ENCODE measurements around the gene CDK11B. TPM values are rescaled to one million over a fixed set of nuclear protein-coding genes. Genes with fewer than 3 reads are reported as not detected.

Gene CDK11B
- total RNA-seq, 1 experiment from 2014 or later, result 38.6 TPM

DNA sequence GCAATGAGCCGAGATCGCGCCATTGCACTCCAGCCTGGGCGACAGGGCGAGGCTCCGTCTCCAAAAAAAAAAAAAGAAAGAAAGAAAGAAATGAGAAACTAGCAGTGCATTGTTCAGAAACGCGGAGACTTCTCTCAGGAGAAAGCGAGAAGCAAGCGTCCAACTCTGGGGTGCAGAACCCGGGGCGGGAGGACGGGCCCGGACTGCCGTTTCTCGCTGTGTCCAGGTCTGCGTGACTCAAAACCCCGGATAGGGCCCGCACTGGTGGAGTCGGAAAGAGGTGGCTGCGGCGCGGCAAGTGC is 43.9 kb downstream of the CDK11B start:
- no TSS peak for BruUV-seq (replicated peaks)
- Histone ChIP-seq H3K9me2 (replicated peaks; ENCODE audit: low read length) (no peaks in the 10 kb centered on the region), H2AFZ (ENCODE audit: low read length) (peak overlapping the region; percentile 78), H3K4me1 (ENCODE audit: insufficient read depth, low read length) (peaks cover 28% of the 10 kb centered on the region), H3K27ac (ENCODE audit: low read length) (peak overlapping the region; percentile 97), H3K9ac (ENCODE audit: low read length) (peak overlapping the region; percentile 98), H4K20me1 (ENCODE audit: low read length) (peaks cover 12% of the 10 kb centered on the region; the same call in 1 of the 2 replicates), H3K27me3 (ENCODE audit: low read length) (no peaks in the 10 kb centered on the region), H3K79me2 (ENCODE audit: low read length) (peaks cover 39% of the 10 kb centered on the region), H3K9me3 (ENCODE audit: low read length) (no peaks in the 10 kb centered on the region), H3F3A (ENCODE audit: low read length, unreplicated experiment) (peaks cover 4% of the 10 kb centered on the region), H3K4me3 (ENCODE audit: low read length) (peak overlapping the region; percentile 94), H3K36me3 (ENCODE audit: low read depth, low read length) (no peaks in the 10 kb centered on the region; the same call in 1 of the 2 replicates), H3K4me2 (ENCODE audit: low read length) (peak overlapping the region; percentile 84)
- DNase-seq (no peak), ATAC-seq (no peak)
- TF ChIP-seq EZH2phosphoT487 (IDR thresholded peaks at IDR 0.05; ENCODE audit: borderline replicate concordance, low read length) (no peak), EZH2 (IDR thresholded peaks at IDR 0.05; ENCODE audit: low read length, unreplicated experiment) (no peak)
- TF ChIP-seq, protein P1, sequence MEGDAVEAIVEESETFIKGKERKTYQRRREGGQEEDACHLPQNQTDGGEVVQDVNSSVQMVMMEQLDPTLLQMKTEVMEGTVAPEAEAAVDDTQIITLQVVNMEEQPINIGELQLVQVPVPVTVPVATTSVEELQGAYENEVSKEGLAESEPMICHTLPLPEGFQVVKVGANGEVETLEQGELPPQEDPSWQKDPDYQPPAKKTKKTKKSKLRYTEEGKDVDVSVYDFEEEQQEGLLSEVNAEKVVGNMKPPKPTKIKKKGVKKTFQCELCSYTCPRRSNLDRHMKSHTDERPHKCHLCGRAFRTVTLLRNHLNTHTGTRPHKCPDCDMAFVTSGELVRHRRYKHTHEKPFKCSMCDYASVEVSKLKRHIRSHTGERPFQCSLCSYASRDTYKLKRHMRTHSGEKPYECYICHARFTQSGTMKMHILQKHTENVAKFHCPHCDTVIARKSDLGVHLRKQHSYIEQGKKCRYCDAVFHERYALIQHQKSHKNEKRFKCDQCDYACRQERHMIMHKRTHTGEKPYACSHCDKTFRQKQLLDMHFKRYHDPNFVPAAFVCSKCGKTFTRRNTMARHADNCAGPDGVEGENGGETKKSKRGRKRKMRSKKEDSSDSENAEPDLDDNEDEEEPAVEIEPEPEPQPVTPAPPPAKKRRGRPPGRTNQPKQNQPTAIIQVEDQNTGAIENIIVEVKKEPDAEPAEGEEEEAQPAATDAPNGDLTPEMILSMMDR (conservative IDR thresholded peaks at IDR 0.05; ENCODE audit: low read depth, low read length), result no peak
- ChIA-PET POLR2A (ENCODE audit: unreplicated experiment) (interaction anchor here (0.5 kb wide), 1 partner anchor 777 kb away, joined by 3 read pairs; the partner anchor contains the start of genes MORN1 and RER1), CTCF (interaction anchor here (1.0 kb wide), 1 partner anchor 633 kb away, joined by 4 read pairs; the partner anchor contains the start of gene PERM1)
- intact Hi-C loops (cut with micrococcal nuclease), result loop anchor here (10.0 kb wide), 1 partner anchor 550 kb away; no protein-coding TSS in a partner anchor

GRCh38 chr1:1614204-1614953 is 44.4 kb downstream of the CDK11B start:
- CTCF ChIA-PET, result interaction anchor here (1.0 kb wide), 1 partner anchor 632 kb away, joined by 4 read pairs; the partner anchor contains the start of gene PERM1
- peak overlapping the region; percentile 78 for H2AFZ ChIP-seq (ENCODE audit: low read length)
- H3K9ac ChIP-seq (ENCODE audit: low read length), result peak overlapping the region; percentile 98
- peak overlapping the region; percentile 94 for H3K4me3 ChIP-seq (ENCODE audit: low read length)
- no peaks in the 10 kb centered on the region for H3K9me3 ChIP-seq (ENCODE audit: low read length)
- no peaks in the 10 kb centered on the region for H3K9me2 ChIP-seq (replicated peaks; ENCODE audit: low read length)
- H4K20me1 ChIP-seq (ENCODE audit: low read length), result peaks cover 12% of the 10 kb centered on the region; the same call in 1 of the 2 replicates
- no peaks in the 10 kb centered on the region for H3K27me3 ChIP-seq (ENCODE audit: low read length)
- peak overlapping the region; percentile 97 for H3K27ac ChIP-seq (ENCODE audit: low read length)
- H3K79me2 ChIP-seq (ENCODE audit: low read length), result peaks cover 39% of the 10 kb centered on the region
- TF ChIP-seq, protein P1 (conservative IDR thresholded peaks at IDR 0.05; ENCODE audit: low read depth, low read length), result no peak
- TF ChIP-seq EZH2phosphoT487 (IDR thresholded peaks at IDR 0.05; ENCODE audit: borderline replicate concordance, low read length) (no peak), EZH2 (IDR thresholded peaks at IDR 0.05; ENCODE audit: low read length, unreplicated experiment) (no peak)
- peak; percentile 0; the same call in 1 of the 2 replicates for ATAC-seq
- peak overlapping the region; percentile 84 for H3K4me2 ChIP-seq (ENCODE audit: low read length)
- TSS peak; percentile 52 for BruUV-seq (replicated peaks)
- POLR2A ChIA-PET (ENCODE audit: unreplicated experiment), result interaction anchor here (0.5 to 0.7 kb wide), 4 partner anchors 103 to 919 kb away, joined by 3 to 6 read pairs (median 4); partner anchors contain the start of genes MORN1 and RER1
- intact Hi-C loops (cut with micrococcal nuclease), result loop anchor here (10.0 kb wide), 1 partner anchor 550 kb away; no protein-coding TSS in a partner anchor
- no peaks in the 10 kb centered on the region; the same call in 1 of the 2 replicates for H3K36me3 ChIP-seq (ENCODE audit: low read depth, low read length)
- peak; percentile 83 for DNase-seq
- H3K4me1 ChIP-seq (ENCODE audit: insufficient read depth, low read length), result peaks cover 28% of the 10 kb centered on the region
- H3F3A ChIP-seq (ENCODE audit: low read length, unreplicated experiment), result peaks cover 4% of the 10 kb centered on the region

Data from PC-3 (cell line).